ENCODE results near the gene LHPP. TPM values are rescaled to one million over a fixed set of nuclear protein-coding genes. Genes with fewer than 3 reads are reported as not detected.

LHPP gene
- total and polyA plus RNA-seq, 4 donors, result 11.5 to 22.0 (median 18.6) TPM

GRCh38 chr10:124592736-124593430, 131.3 kb downstream of the LHPP start:
- Histone ChIP-seq H3K36me3 (ENCODE audit: control insufficient read depth in 1 of 2, insufficient read depth in 2 of 2, low read length in 1 of 2) (no peaks in the 10 kb centered on the region), H3K4me3 (ENCODE audit: low read length in 2 of 2) (no peak overlapping the region), H3K4me1 (ENCODE audit: control insufficient read depth in 1 of 2, insufficient read depth in 2 of 2, low read length in 2 of 2) (no peaks in the 10 kb centered on the region), H3K27ac (ENCODE audit: low read depth in 1 of 2, low read length in 2 of 2) (no peak overlapping the region), H3K27me3 (ENCODE audit: control insufficient read depth in 1 of 2, insufficient read depth in 2 of 2, low read length in 1 of 2) (no peaks in the 10 kb centered on the region), H3K9me3 (ENCODE audit: control insufficient read depth, low read length) (no peaks in the 10 kb centered on the region)
- DNase-seq, result peak; percentile 21 to 57
- intact Hi-C loops (cut with DNase I), result no loop called here
- ATAC-seq (ENCODE audit: low FRiP score), result no peak
- WGBS, 2 donors, result 73 to 77% methylated on average over 26 of the region's 26 CpGs

DNA sequence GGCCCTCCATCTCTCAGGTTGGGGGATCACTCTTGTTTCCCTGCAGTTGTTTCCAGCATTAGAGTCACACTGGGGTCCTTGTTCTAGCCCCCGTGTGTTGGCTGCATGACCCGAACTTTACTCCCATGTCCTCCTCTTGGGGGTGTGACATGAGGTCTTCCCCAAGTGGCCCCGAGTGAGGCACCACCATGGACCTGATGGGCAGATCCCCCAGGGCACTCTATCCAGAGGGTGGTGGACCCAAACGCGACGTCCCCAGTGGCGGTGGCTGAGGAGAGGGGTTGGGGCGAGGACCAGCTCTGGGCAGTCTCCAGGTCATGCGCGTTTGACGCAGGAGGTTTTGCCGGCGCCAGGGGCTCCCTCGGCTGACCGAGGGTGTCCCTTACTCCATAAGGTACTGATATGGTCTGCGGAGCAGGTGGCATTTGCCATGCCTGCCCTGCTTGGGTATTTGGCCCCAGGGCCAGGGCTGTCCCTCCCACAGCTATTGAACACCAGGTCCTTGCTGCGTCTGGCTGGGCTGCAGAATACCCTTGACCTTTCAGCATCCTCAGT, 131.9 kb downstream of the LHPP start:
- Histone ChIP-seq H3K9me3 (ENCODE audit: control insufficient read depth, low read length) (no peaks in the 10 kb centered on the region), H3K36me3 (ENCODE audit: control insufficient read depth in 1 of 2, insufficient read depth in 2 of 2, low read length in 1 of 2) (no peaks in the 10 kb centered on the region), H3K4me1 (ENCODE audit: control insufficient read depth in 1 of 2, insufficient read depth in 2 of 2, low read length in 2 of 2) (no peaks in the 10 kb centered on the region), H3K4me3 (ENCODE audit: low read length in 2 of 2) (no peak overlapping the region), H3K27me3 (ENCODE audit: control insufficient read depth in 1 of 2, insufficient read depth in 2 of 2, low read length in 1 of 2) (no peaks in the 10 kb centered on the region), H3K27ac (ENCODE audit: low read depth in 1 of 2, low read length in 2 of 2) (no peak overlapping the region)
- peak; percentile 32 to 57 for DNase-seq
- intact Hi-C loops (cut with DNase I), result no loop called here
- ATAC-seq (ENCODE audit: low FRiP score), result no peak
- WGBS, 2 donors, result 96 to 98% methylated on average over 17 of the region's 17 CpGs

- Histone ChIP-seq H3K36me3 (ENCODE audit: control insufficient read depth in 1 of 2, insufficient read depth in 2 of 2, low read length in 1 of 2) (no peaks in the 10 kb centered on the region), H3K9me3 (ENCODE audit: control insufficient read depth, low read length) (no peaks in the 10 kb centered on the region), H3K4me3 (ENCODE audit: low read length in 2 of 2) (no peak overlapping the region), H3K4me1 (ENCODE audit: control insufficient read depth in 1 of 2, insufficient read depth in 2 of 2, low read length in 2 of 2) (no peaks in the 10 kb centered on the region), H3K27me3 (ENCODE audit: control insufficient read depth in 1 of 2, insufficient read depth in 2 of 2, low read length in 1 of 2) (no peaks in the 10 kb centered on the region), H3K27ac (ENCODE audit: low read depth in 1 of 2, low read length in 2 of 2) (no peak overlapping the region)
- DNase-seq, result no peak
- intact Hi-C loops (cut with DNase I), result no loop called here
- ATAC-seq (ENCODE audit: low FRiP score), result no peak
- WGBS, 2 donors, result 78 to 82% methylated on average over 6 of the region's 6 CpGs
Measured at GRCh38 chr10:124594240-124594639, 132.6 kb downstream of the LHPP start.

DNA sequence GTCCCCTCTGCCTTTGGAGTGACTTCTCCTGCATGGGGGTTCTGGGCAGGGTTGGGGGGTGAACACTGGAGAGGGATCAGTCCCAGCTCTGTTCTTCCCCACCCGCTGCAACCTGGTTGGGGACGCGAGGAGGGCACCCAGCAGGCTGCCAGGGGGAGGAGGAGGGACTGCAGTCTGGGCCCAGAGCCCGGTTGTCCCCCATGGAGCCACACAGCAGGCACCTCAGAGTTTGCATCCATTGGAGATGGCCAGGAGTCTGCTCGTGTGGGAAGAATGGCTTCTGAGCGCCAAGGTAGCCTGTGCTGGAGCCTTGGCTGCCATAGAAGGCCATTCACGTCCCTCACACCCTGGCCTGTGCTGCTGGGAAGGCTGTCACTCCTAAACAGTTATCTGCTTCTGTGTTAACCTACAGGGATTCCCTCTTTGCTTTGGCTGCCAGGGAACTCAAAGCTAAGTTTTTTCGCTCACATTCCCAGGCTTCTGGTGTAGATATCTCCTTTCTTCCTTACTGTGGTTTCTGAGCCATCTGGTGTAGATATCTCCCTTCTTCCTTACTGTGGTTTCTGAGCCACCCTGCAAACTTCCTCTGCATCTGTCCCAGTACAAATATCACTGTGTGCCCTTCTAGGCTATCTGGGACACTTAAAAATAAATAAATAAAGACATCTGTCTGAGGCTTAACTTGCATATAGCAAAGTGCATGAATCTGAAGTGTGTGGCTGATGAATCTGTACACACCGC, 133.7 kb downstream of the LHPP start:
- Histone ChIP-seq H3K4me3 (ENCODE audit: low read length in 2 of 2) (no peak overlapping the region), H3K4me1 (ENCODE audit: control insufficient read depth in 1 of 2, insufficient read depth in 2 of 2, low read length in 2 of 2) (no peaks in the 10 kb centered on the region), H3K27ac (ENCODE audit: low read depth in 1 of 2, low read length in 2 of 2) (no peak overlapping the region), H3K9me3 (ENCODE audit: control insufficient read depth, low read length) (no peaks in the 10 kb centered on the region), H3K27me3 (ENCODE audit: control insufficient read depth in 1 of 2, insufficient read depth in 2 of 2, low read length in 1 of 2) (no peaks in the 10 kb centered on the region), H3K36me3 (ENCODE audit: control insufficient read depth in 1 of 2, insufficient read depth in 2 of 2, low read length in 1 of 2) (no peaks in the 10 kb centered on the region)
- ATAC-seq (ENCODE audit: low FRiP score) (no peak), DNase-seq (peak; percentile 30 to 49)
- WGBS, 2 donors, result 95 to 98% methylated on average over 9 of the region's 9 CpGs
- intact Hi-C loops (cut with DNase I), result no loop called here

DNA sequence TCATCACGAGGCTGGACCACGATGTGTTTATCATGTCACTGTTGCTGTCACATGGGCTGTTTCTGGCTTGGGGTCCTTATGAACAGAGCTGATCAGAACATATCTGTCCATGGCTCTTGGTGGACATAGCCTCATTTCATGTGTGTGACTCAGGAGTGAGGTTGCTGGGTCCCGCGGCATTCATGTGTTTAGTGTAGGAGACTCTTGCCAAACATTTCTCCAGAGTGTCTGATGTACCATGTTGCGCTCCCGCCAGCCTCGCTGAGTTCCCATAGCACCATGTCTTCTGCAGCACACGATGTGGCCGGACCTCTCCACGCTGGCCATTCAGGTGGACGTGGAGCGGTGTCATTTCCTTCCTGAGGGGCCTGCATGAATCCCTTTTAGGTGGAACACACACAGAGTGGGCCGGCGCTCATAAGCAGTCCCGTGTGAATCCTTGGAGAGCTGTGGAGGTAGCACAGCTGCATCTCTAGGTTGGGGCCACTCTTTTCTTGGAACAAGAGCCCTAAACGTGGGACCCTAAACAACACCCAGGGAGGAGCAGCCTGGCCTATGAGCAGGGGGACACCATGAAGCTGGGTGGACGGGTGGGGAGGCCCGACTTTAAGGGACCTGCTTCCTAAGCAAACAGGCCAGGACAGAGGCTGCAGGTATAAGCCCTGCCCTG, 134.6 kb downstream of the LHPP start:
- H3K4me3 ChIP-seq (ENCODE audit: low read length in 2 of 2), result no peak overlapping the region
- H3K27me3 ChIP-seq (ENCODE audit: control insufficient read depth in 1 of 2, insufficient read depth in 2 of 2, low read length in 1 of 2), result no peaks in the 10 kb centered on the region
- no peaks in the 10 kb centered on the region for H3K36me3 ChIP-seq (ENCODE audit: control insufficient read depth in 1 of 2, insufficient read depth in 2 of 2, low read length in 1 of 2)
- intact Hi-C loops (cut with DNase I), result no loop called here
- ATAC-seq (ENCODE audit: low FRiP score) (no peak), DNase-seq (peak in 1 of 2 donors; percentile 57)
- H3K27ac ChIP-seq (ENCODE audit: low read depth in 1 of 2, low read length in 2 of 2), result no peak overlapping the region
- H3K9me3 ChIP-seq (ENCODE audit: control insufficient read depth, low read length), result no peaks in the 10 kb centered on the region
- H3K4me1 ChIP-seq (ENCODE audit: control insufficient read depth in 1 of 2, insufficient read depth in 2 of 2, low read length in 2 of 2), result no peaks in the 10 kb centered on the region
- 89 to 91% methylated on average over 18 of the region's 18 CpGs for WGBS, 2 donors

DNA sequence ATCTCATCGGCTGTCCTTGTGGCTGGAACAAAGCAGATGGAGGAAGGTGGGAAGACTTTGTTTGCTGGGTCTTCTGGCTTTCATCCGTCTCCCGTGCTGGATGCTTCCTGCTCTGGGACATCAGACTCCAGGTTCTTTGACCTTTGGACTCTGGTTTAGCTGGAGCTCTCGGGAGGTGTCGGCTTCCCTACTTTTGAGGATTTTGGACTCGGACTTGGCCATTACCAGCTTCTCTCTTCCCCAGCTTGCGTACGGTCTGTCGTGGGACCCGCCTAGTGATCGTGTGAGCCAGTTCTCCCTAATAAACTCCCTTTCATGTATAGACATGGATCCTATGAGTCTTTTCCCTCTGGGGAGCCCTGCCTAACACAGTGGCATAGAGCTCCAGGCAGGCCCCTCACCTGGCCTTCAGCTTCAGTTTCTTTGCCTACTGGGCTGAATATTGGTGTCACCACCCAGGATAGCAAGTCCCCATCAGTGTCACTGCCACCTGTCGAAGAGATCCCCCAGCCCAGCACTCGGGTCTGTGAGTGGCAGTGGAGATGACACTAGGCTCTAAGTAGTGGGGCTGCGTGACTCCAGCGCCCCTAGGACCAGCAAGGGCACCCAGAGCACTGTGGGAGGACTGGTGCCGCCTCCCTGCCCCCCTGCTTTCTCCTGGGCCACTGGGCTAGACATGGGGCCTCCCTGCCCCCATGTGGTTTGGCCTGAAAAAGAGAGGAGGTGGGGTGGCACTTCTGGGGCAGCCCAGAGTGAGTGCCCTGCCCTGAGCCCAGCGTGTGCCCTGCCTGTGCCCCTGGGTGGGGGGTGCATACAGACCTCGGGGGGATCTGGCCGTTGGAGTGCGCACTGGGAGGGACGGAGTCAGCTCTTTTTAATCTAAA, 135.6 kb downstream of the LHPP start:
- Histone ChIP-seq H3K27ac (ENCODE audit: low read depth in 1 of 2, low read length in 2 of 2) (no peak overlapping the region), H3K36me3 (ENCODE audit: control insufficient read depth in 1 of 2, insufficient read depth in 2 of 2, low read length in 1 of 2) (no peaks in the 10 kb centered on the region), H3K4me3 (ENCODE audit: low read length in 2 of 2) (no peak overlapping the region), H3K9me3 (ENCODE audit: control insufficient read depth, low read length) (no peaks in the 10 kb centered on the region), H3K4me1 (ENCODE audit: control insufficient read depth in 1 of 2, insufficient read depth in 2 of 2, low read length in 2 of 2) (no peaks in the 10 kb centered on the region), H3K27me3 (ENCODE audit: control insufficient read depth in 1 of 2, insufficient read depth in 2 of 2, low read length in 1 of 2) (no peaks in the 10 kb centered on the region)
- ATAC-seq (ENCODE audit: low FRiP score), result no peak
- WGBS, 2 donors, result 89 to 93% methylated on average over 21 of the region's 21 CpGs
- intact Hi-C loops (cut with DNase I), result no loop called here
- peak in 1 of 2 donors; percentile 63 for DNase-seq

GRCh38 chr10:124597846-124598165, 136.2 kb downstream of the LHPP start:
- WGBS, 2 donors, result 93 to 94% methylated on average over 10 of the region's 10 CpGs
- no peaks in the 10 kb centered on the region for H3K36me3 ChIP-seq (ENCODE audit: control insufficient read depth in 1 of 2, insufficient read depth in 2 of 2, low read length in 1 of 2)
- H3K27ac ChIP-seq (ENCODE audit: low read depth in 1 of 2, low read length in 2 of 2), result no peak overlapping the region
- DNase-seq, result peak in 1 of 2 donors; percentile 66
- no peaks in the 10 kb centered on the region for H3K27me3 ChIP-seq (ENCODE audit: control insufficient read depth in 1 of 2, insufficient read depth in 2 of 2, low read length in 1 of 2)
- intact Hi-C loops (cut with DNase I), result no loop called here
- no peaks in the 10 kb centered on the region for H3K9me3 ChIP-seq (ENCODE audit: control insufficient read depth, low read length)
- H3K4me1 ChIP-seq (ENCODE audit: control insufficient read depth in 1 of 2, insufficient read depth in 2 of 2, low read length in 2 of 2), result no peaks in the 10 kb centered on the region
- no peak overlapping the region for H3K4me3 ChIP-seq (ENCODE audit: low read length in 2 of 2)
- ATAC-seq (ENCODE audit: low FRiP score), result no peak

DNA sequence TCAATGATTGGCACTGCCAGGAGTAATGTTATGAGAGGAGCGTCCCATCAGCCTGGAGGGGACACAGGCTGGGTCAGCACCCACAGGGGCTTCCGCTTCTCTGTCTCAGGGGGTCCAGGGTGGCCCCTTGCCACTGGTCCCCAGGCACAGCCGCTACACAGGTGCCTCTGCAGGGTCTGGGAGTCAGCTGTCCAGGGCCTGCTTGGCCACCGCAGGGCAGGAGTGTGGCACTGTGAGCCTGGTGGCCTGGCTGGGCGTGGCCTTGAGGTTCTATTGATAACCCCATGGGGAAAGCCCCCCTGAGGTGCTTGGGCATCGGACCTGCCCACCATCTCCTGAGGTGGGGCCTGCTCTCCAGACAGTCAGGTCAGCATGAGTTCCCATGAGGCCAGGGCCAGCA, 136.6 kb downstream of the LHPP start:
- no peak for DNase-seq

More for the DNA sequence above, 136.6 kb downstream of the LHPP start:
- intact Hi-C loops (cut with DNase I), result no loop called here
- Histone ChIP-seq H3K27ac (ENCODE audit: low read depth in 1 of 2, low read length in 2 of 2) (no peak overlapping the region), H3K4me3 (ENCODE audit: low read length in 2 of 2) (no peak overlapping the region), H3K27me3 (ENCODE audit: control insufficient read depth in 1 of 2, insufficient read depth in 2 of 2, low read length in 1 of 2) (no peaks in the 10 kb centered on the region), H3K36me3 (ENCODE audit: control insufficient read depth in 1 of 2, insufficient read depth in 2 of 2, low read length in 1 of 2) (no peaks in the 10 kb centered on the region), H3K4me1 (ENCODE audit: control insufficient read depth in 1 of 2, insufficient read depth in 2 of 2, low read length in 2 of 2) (no peaks in the 10 kb centered on the region), H3K9me3 (ENCODE audit: control insufficient read depth, low read length) (no peaks in the 10 kb centered on the region)
- 84 to 96% methylated on average over 6 of the region's 6 CpGs for WGBS, 2 donors
- no peak for ATAC-seq (ENCODE audit: low FRiP score)

All from aorta (tissue), 5 donors.